Measurements from ENCODE around the gene RANBP3.

DNA sequence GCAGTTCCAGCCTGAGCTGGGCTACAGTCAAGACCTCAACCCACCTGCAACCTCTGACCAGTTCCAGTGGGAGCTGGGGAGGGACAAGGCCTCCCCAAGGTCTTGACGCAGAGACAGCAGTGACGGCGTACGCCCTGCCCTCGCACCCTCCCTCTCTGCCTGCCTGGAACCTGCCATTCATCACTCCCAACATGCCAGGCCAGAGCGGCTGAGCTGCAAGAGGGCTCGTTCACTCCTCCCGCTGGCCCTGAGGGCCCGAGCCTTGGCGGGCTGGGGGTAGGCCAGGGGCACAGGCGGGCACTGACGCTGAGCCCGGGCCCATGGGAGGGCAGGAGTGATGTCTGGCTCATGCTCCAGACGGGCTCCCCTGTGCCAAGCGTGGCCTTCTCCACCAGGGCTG, 82.5 kb downstream of the RANBP3 start:
- TF ChIP-seq, protein P1, sequence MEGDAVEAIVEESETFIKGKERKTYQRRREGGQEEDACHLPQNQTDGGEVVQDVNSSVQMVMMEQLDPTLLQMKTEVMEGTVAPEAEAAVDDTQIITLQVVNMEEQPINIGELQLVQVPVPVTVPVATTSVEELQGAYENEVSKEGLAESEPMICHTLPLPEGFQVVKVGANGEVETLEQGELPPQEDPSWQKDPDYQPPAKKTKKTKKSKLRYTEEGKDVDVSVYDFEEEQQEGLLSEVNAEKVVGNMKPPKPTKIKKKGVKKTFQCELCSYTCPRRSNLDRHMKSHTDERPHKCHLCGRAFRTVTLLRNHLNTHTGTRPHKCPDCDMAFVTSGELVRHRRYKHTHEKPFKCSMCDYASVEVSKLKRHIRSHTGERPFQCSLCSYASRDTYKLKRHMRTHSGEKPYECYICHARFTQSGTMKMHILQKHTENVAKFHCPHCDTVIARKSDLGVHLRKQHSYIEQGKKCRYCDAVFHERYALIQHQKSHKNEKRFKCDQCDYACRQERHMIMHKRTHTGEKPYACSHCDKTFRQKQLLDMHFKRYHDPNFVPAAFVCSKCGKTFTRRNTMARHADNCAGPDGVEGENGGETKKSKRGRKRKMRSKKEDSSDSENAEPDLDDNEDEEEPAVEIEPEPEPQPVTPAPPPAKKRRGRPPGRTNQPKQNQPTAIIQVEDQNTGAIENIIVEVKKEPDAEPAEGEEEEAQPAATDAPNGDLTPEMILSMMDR (IDR thresholded peaks at IDR 0.05), result no peak
- TF ChIP-seq POLR2AphosphoS5 (IDR thresholded peaks at IDR 0.05) (no peak), POLR2A (IDR thresholded peaks at IDR 0.05) (no peak), EP300 (IDR thresholded peaks at IDR 0.05; ENCODE audit: low read depth) (no peak)
